SK-N-MC (cell line): ENCODE measurements around the gene RGS7BP.

Experiments
- EZH2 ChIP-seq: fragments of 200-600 bp; sonication (generic); IDR thresholded peaks from one replicate; pipeline ENCODE4 v1.6.1; 2017; ENCODE audit warnings: antibody characterized with exemption
- POLR2AphosphoS5 ChIP-seq: IDR thresholded peaks from 2 replicates; pipeline ENCODE4 v1.6.1; 2012; ENCODE audit warnings: mild to moderate bottlenecking, low read depth, low read length, borderline replicate concordance

GRCh38 chr5:64592730-64593341, 87.0 kb downstream of the RGS7BP start:
- no peak for TF ChIP-seq POLR2AphosphoS5
- TF ChIP-seq EZH2: no peak
